ENCODE measurements around the gene ABLIM3. TPM values are rescaled to one million over a fixed set of nuclear protein-coding genes. Genes with fewer than 3 reads are reported as not detected.

Gene ABLIM3
- total and polyA plus RNA-seq, 10 of the 15 experiments (the other 5 are each of a cell fraction or from before 2014, with no cell fraction given) = 0.03 TPM; not detected in 9

DNA sequence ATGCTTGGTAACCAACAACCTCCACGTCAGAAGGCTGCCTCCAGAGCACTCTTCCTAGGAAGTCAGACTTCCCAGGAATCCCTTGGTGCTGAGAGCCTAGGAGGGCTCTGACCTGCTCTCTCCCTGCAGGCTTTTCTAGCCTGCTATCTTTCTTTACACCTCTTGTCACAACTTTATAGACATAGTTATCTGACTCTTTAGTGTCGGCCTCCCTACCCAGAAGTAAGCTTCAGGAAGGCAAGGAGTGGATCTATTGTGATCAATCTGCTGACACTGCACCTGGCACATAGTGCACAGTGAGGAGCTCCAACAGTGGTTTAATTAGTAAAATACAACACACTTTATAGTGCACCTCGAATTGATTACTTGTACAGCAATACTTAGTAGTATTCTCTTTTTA is 132.7 kb downstream of the ABLIM3 start:
- in situ Hi-C loops (cut with MboI) = no loop called here
- ChIA-PET SMC1A (ENCODE audit: uncharacterized antibody, unreplicated experiment) (no interaction called here), CTCF (no interaction called here), RAD21 (ENCODE audit: unreplicated experiment) (no interaction called here), POLR2A (no interaction called here)
- ATAC-seq (no peak), FAIRE-seq (no peak), DNase-seq (ENCODE audit: low read depth, low spot score) (no peak)
- no peaks in the 10 kb centered on the region for H3K79me2 ChIP-seq (ENCODE audit: control insufficient read depth, insufficient read depth, low read length)
- no peak overlapping the region for H2AFZ ChIP-seq (ENCODE audit: control insufficient read depth, low read depth, low read length)
- no peak overlapping the region for H3K27ac ChIP-seq (ENCODE audit: control insufficient read depth, insufficient read depth)
- intact Hi-C loops (cut with micrococcal nuclease; ENCODE audit: unreplicated experiment) = no loop called here
- H3K27me3 ChIP-seq (replicated peaks in 1 of 2; ENCODE audit: control insufficient read depth in 2 of 2, insufficient read depth in 2 of 2, low read length in 1 of 2) = peaks cover 12 to 13% of the 10 kb centered on the region in 2 experiments
- no peaks in the 10 kb centered on the region for H3K4me1 ChIP-seq (ENCODE audit: control insufficient read depth, insufficient read depth, low read length)
- 14% methylated on average over 3 of the region's 3 CpGs for whole genome bisulfite sequencing (ENCODE audit: insufficient coverage, insufficient replicate concordance, low lambda C conversion rate, missing lambda C conversion rate)
- H3K9ac ChIP-seq (ENCODE audit: control insufficient read depth, insufficient read depth, low read length) = no peak overlapping the region
- no peak for TF ChIP-seq NFXL1 (IDR thresholded peaks at IDR 0.05; ENCODE audit: borderline replicate concordance)
- no peak for TF ChIP-seq TCF7 (IDR thresholded peaks at IDR 0.05; ENCODE audit: borderline replicate concordance)
- no peak for TF ChIP-seq ATF3 (IDR thresholded peaks at IDR 0.05; ENCODE audit: borderline replicate concordance, extremely low read depth, low read depth, low read length)
- TF ChIP-seq, protein P1, sequence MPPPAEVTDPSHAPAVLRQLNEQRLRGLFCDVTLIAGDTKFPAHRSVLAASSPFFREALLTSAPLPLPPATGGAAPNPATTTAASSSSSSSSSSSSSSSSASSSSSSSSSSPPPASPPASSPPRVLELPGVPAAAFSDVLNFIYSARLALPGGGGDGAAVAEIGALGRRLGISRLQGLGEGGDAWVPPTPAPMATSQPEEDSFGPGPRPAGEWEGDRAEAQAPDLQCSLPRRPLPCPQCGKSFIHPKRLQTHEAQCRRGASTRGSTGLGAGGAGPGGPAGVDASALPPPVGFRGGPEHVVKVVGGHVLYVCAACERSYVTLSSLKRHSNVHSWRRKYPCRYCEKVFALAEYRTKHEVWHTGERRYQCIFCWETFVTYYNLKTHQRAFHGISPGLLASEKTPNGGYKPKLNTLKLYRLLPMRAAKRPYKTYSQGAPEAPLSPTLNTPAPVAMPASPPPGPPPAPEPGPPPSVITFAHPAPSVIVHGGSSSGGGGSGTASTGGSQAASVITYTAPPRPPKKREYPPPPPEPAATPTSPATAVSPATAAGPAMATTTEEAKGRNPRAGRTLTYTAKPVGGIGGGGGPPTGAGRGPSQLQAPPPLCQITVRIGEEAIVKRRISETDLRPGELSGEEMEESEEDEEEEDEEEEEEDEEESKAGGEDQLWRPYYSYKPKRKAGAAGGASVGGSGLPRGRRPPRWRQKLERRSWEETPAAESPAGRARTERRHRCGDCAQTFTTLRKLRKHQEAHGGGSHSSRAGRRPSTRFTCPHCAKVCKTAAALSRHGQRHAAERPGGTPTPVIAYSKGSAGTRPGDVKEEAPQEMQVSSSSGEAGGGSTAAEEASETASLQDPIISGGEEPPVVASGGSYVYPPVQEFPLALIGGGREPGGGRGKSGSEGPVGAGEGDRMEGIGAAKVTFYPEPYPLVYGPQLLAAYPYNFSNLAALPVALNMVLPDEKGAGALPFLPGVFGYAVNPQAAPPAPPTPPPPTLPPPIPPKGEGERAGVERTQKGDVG (CRISPR knock-in tag; IDR thresholded peaks at IDR 0.05) = no peak
- no peak for TF ChIP-seq FOXK2 (IDR thresholded peaks at IDR 0.05)
- H4K20me1 ChIP-seq (ENCODE audit: control insufficient read depth, insufficient read depth) = no peaks in the 10 kb centered on the region
- no peaks in the 10 kb centered on the region; the same call in 2 of the 3 replicates for H3K9me3 ChIP-seq (replicated peaks; ENCODE audit: control insufficient read depth, insufficient read depth, low read length)
- H3K4me2 ChIP-seq (ENCODE audit: control insufficient read depth, insufficient read depth) = no peak overlapping the region
- no peak overlapping the region for H3K4me3 ChIP-seq
- no TSS peak for BruUV-seq (replicated peaks)
- H3K36me3 ChIP-seq (ENCODE audit: control insufficient read depth in 2 of 2, insufficient read depth in 2 of 2, low read length in 1 of 2) = no peaks in the 10 kb centered on the region
